NCI-H460 (cell line): ENCODE data around the gene COMP. TPM values are rescaled to one million over a fixed set of nuclear protein-coding genes. Genes with fewer than 3 reads are reported as not detected.

Experiments
- DNase-seq: peaks from one replicate; pipeline ENCODE4 v3.0.0-alpha.2; 2016; ENCODE audit warnings: low read depth; ENCODE audit errors: extremely low read depth
- total RNA-seq: library from RNA; depleted of rRNA; stranded (reverse); fragments of >200 nt; shearing (Covaris generic); gene quantifications from 2 replicates; pipeline ENCODE4 v1.2.3, GENCODE V29; 2014

Gene COMP
- total RNA-seq, 1 experiment from 2014 or later: not detected

DNA sequence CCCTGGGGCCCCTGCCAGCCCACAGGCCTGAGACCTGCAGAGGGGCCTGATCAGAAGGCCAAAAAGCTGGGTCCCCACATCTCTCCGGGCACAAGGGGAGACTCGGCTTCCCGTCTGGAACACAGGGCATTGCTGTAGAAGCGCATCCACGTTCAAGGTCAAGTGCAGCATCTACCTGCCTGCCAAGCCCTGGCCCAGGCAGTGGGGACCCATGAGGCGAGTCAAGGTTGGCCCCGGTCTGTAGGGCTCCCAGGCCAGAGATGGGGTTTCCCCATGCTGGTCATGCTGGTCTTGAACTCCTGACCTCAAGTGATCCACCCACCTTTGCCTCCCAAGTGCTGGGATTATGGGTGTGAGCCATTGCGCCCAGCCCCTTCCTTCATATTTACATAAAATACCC is 13.5 kb upstream of the COMP start:
- DNase-seq: no peak

DNA sequence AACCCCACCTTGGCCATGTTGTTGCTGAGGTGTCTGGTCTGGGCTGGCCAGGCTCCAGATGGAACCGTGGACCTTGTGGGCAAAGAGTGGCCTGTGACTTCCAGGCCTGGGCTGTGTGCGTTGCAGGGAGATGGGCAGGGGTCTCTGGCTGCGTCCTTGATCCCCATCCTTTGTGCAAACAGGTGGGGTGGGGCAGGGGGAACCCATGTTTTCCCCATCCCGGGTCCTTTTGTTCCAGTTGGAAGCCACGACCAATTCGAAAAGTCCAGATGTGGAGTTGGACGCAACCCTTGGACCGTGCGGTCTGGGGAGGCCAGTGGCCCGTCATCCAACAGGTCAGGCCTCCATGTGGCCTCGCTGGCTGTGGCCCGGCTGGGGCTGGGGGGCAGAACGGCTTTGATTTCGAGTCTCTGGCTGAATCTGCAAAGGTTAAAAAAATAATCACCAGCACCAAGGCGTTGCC is 13.1 kb upstream of the COMP start:
- no peak for DNase-seq

DNA sequence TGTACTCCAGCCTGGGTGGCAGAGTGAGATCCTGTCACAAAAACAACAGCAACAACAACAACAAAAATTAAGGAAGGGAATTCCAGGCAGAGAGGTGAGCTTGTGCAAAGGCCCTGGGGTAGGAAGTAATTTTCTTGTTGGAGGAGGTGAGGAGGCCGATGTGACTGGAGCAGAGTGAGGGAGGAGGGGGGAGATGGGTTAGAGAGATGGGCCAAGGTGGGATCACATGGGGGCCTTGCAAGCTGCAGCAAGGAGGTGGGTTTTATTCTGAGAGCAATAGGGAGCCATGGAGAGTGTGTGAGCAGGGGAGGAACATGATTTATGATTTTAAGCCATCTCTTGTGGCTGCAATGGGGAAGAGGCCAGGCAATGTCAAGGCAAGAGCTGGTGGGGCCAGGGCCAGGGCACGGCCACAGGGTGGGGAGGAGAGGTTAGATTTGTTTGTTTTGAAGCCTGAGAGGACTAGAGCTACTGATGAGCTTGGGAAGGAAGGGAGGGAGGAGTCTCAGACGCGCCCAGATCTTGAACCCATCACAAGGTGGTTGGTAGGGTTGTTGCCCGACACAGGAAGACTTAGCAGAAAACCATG is 12.5 kb upstream of the COMP start:
- DNase-seq: no peak

DNA sequence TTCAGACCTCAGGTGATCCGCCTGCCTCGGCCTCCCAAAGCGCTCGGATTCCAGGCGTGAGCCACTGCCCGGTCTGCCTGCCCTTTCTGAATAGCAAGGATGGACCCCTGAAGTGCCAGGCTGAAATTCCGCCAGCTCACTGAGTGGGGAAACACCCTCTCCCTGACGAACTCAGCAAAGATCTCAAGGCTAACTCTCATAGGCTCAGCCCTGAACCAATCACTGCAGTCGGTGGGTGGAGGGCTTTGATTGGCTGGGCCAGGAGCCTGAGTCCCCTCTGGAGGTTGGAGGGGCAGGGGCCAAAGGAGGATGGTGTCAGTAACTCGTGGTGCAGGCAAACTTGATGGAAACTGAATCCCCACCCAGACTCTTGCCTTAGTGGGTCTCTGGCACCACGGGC is 11.2 kb upstream of the COMP start:
- DNase-seq: no peak

DNA sequence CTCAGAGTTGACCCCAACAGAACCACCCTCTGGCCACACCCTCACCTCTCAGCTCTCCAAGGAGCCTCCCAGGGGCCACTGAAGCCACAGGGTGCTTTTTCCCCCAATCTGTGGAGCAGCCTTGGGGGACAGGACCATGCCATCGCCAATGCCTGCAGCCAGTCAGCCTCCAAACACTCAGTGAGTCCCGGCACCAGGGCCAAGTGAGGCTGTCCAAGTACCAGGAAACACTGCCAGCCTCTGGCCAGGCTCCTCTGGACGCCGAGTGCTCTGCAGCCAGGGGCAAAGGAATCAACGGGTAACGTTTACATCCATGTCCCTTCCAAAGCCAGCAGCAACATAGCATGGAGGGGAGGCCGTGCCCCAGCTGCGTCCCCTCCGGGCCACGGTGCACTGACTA is 9.5 kb upstream of the COMP start:
- DNase-seq: no peak

DNA sequence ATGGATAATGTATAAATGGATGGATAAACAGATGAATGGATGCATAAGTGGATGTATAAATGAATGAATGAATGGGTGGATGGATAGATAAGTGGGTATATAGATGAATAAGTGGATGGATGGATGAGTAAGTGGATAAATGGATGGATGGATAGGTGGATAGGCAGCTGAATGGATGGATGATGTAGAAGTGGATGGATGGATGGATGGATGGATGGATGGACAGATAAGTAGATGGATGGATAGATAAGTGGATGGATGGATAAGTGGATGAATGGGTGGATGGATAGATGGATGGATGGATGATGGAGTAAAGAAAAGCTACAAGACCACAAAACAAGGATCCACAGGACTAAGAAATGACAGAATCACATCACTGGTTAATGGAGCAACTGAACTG is 9.0 kb upstream of the COMP start:
- no peak for DNase-seq

DNA sequence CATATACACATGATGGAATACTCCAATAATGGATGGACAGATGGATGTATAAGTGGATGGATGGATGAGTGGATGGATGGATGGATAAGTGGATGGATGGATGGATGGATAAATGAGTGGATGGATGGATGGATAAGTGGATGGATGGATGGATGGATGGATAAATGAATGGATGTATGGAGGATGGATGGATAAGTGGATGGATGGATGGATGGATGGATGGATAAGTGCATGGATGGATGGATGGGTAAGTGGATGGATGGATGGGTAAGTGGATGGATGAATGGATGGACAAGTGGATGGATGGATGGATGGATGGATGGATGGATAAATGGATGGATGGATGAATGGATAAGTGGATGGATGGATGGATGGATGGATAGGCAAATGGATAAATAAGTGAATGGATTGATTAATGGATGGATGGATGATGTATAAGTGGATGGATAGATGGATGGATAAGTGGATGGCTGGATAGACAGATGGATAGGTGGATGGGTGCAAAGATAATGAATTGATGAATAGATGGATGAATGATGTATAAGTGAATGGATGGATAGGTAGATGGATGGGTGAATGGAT is 8.4 kb upstream of the COMP start:
- no peak for DNase-seq

DNA sequence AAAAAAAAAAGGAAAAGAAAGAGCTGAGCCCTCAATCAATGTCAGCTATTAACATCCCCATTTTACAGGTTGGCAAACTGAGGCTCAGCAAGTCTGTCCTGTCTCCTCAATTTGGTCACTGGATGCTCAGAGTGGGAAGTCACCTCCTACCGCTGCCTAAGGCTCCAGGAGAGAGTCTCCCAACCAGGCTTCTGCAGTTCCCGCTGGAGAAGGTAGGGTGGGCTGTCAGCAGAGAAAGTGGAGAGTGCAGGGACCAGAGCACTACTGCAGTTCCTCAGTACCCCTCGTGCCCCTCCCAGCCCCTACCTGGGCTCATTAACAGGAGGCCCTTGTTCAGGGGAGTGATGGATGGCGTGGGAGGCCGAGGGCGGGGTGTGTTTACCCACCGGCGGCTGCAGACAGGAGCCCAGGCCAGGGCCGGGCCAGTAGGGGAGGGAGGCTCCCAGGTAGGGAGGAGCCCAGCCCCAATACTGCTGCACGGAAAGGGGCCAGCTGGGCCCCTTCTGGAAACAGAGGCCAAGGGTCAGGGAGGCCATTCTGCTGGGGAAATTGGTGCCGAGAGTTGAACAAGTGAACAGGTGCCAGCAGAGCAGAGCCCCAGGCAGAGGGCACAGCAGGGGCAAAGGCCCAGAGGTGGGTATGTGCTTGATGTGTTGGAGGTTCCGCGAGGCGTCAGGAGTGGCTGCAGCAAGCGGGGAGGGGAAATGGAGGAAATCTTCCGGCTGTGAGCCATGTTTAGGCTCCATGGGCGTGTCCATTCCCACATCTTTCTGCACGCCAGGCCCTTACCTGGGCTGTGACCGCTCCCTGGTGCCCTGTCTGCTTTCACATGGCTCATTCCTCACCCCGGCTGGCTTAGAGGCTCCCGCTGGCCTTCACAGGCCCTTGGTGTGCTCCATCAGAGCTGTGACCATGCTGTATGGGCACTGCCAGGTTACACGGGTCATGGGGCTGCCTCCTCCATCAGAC is 7.6 kb upstream of the COMP start:
- no peak for DNase-seq

DNA sequence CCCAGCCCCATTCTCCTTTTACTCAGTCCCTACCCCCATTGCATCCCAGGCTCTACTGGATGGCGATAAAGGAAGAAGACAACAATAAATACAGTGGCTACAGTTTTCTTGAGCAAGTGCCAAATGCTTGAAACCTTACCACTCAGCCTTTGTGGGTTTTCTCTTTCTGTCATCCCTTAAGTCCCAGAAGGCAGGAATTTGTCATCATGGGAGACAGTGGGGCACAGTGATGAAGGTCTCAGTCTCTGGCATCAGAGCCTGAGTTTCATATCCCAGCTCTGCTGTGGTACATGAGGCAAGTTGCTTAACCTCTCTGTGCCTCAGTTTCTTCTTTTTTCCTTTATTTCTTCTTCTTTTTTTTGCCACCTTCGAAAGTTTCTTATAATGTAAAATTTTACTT is 5.1 kb upstream of the COMP start:
- DNase-seq: no peak

DNA sequence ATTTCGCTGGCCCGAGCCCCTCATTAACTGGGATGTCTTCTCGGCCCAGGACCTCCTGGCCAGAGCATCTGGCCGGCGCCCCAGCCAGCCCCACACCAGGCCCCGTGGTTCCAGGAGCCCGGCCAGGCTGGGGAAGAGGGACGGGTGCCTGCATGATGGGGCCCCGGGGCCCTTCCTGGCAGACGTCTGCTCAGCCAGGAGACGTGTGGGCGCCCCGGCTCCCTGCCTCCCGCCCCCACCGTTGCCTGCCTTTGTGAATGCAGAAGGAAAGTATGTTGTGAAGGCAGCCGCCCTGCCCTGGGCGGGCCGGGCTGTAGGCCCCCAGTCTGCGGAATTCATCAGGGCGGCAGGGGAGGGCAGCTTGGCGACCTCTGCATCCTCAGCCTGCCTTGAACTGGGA is 4.4 kb upstream of the COMP start:
- DNase-seq: no peak

DNA sequence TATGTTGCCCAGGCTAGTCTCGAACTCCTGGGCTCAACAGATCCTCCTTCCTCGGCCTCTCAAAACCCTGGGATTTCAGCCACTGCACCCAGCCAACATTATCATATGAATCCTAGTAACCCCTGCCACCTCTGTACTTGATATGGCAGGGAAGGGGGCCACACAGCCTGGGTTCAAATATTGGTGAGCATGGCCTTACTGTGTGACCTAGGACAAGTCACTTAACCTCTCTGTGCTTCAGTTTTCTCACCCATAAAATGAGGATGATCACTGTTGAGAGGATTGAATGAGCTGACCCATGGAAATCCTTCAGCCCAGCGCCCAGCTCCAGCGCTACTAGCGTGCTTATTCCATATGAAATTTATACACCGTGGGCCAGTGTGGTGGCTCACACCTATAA is 3.6 kb upstream of the COMP start:
- no peak for DNase-seq

DNA sequence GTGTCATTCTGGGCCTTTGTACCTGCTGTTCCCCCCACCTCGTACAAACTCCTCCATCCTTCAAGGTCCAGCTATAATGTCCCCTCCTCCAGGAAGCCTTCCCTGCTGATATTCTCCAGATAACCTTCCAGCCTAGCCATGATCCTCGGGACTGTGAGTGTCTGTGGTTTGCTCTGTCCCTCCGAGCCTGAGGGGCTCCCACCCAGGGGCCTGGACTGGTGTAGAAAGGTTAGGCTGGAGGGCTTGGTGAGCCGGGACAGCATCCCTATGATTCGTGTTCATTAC is 2.9 kb upstream of the COMP start:
- DNase-seq: no peak

DNA sequence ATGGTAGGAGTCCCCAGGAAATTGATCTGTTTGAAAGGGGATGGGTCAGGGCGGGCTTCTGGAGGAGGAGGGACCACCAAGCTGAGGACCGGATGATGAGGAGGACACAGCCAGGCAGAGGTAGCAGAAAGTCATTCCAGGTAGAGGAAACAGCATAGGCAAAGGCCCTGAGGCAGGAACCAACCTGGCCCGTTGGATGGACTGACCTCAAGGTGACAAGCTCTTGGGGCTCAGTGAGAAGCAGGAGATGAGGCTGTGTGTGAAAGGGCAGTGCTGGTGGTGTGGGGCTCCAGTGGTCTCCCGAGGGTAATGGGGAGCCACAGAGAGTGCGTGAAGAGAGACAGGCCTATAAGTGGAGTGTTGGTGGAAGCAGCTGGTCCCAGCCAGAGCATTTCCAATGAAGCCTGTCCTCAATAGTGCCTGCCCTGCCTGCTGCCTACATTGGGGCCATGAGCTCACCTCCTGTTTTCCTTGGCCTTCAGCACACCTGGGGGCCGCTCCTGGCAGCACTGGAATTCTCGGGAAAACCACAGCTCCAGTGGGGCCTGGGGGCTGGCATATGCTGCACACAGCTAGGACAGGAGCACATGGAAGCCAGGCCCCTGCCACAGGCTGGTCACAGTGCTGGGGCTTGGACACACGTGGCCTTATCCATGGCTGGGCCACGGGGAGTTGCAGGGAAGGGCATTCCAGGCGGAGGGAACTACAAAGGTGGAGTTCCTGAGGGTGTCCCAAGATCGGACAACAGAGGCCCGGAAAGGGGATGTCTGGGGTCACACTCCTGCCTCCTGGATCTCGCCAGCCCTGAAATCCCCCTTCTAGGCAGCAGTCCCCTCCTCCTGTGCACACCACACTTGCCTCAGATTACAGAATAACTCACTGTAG is 2.3 kb upstream of the COMP start:
- no peak for DNase-seq

DNA sequence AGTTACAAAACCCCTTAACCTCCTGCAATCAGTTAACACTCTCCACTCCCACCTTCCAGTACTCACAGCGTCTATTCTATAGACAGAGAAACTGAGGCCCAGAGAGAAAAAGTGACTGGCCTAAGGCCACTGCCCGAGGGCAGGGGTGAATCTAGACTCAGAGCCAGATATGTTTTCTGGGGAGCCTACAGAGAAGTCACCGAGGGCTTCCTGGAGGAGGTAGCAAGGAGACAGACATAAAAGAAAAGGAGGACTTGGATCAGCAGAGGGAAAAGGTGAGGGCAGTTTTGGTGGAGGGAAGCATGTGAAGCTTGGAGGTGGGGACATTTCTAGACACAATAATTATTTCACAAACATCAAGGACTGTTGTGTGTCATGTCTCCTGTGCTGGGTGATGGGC is 1.6 kb upstream of the COMP start:
- no peak for DNase-seq

DNA sequence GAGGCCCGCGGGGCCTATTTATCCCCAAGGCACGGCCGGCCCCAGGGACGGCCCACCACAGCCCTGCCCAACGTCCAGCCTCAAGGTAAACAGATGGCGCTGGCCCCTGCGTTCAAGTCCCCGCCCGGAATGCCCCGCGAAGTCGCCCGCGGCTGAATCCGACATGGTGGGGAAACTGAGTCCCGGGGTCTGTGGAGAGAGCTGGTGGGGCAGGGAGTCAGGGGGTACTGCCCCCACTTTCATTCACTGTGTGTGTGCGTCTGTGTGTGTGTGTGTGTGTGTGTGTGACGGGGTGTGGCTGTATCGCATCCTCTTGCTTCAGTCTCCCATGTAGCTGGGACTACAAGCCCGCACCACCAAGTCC is 192 bp upstream of the COMP start:
- DNase-seq: no peak

DNA sequence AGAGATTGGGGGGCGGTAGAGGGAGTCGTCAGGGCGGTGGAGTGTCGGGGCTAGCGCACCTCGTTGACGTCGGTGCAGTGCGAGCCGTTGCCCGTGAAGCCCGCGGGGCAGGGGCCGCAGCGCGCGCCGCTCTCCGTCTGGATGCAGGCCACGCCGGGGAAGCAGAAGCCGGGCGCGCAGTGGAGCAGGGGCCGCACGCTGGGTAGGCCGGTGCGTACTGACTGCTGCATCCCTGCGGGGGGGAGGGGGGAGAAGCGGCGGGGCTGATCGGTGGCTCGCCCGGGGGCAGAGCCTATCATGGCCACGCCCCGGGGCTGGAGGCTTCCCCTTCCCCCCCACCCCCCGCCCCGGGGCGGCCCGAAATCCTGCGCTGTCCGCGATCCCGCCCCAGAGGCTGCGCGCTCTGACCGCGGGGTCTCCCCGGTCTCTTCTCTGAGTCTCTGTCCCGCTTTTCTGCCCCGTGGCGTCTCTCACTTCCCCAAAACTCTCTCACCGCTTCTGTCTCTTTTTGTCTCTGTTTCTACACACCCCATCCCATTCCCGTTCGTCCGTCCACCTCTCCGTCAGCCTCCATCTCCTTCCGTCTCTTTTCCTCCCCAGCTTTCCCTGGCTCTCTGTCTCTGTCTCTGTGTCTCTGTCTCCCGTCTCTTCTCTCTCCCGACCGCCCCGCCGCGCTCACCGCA is 1.1 kb downstream of the COMP start:
- DNase-seq: no peak

DNA sequence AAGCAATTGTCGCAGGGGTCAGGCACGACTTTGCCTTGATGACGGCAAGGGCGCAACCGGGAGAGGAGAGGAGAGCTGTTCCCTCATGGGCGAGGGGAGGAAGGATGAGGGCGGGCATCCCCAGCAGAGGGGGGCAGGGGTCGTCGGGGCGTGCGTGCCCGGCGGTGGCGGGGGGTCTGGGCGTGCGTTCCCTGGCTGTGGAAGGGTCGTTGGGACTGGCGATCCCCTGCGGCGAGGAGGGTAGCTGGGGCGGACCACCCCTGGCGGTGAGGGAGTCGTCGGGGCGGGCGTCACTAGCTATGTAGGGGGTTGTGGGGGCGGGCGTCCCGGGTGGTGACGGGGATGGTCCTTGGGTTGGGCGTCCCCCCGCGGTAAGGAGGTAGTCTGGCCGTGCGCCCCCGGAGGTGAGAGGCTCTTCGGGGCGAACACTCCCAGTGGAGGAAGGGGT is 1.7 kb downstream of the COMP start:
- DNase-seq: no peak

DNA sequence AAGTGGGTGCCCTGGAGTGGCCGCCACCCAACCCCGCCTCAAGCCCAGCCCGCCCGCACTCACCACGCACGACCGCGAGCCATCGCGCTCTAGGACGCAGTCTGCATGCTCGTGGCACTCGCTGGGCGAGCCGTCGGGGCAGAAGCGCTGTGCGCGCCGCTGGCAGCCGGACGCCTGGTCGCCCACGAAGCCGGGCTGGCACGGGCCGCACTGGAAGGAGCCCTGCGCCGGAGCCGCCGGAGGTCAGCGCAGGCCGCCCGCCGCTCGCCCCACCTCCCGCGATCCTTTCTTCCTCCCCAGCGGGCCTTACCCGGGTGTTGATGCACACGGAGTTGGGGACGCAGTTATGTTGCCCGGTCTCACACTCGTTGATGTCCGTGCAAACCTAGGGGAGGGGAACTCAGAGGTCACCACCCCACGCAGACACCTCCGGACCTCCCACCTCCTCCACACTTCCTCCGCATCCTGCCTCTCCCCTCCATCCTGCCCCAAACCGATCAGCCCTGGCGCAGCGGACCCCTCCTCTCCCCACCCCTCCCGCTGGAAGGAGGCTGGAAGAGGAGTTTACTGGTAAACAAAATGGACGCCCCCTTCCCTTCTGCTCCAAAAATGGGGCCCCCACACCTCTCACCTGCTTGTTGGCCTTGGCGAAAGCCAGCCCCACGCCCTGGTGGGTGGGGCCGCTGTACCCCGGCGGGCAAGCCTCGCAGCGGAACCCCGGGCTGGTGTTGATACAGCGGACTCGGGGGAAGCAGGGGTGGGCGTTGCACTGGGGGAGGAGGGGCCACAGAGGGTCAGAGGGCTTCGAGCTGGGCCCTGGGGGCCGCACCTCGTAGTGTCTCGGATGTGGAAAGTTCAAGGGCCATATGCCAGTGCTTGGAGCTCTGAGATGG is 2.3 kb downstream of the COMP start:
- DNase-seq: no peak
